H1 (cell line): ENCODE results near the gene CAMKK2.

Experiments used
- CBX5 ChIP-seq: fragments of 300-800, 300-1000 bp; sonication (generic); IDR thresholded peaks from 2 replicates; pipeline ENCODE4 v1.7.1; 2016; ENCODE audit warnings: antibody characterized with exemption, low read length, low read depth
- CEBPB ChIP-seq: IDR thresholded peaks from 2 replicates; pipeline ENCODE4 v1.6.1; 2012; ENCODE audit warnings: low read depth, low read length
- EP300 ChIP-seq, 2 experiments: IDR thresholded peaks; 1 replicate in 1 of 2; 2 replicates in 1 of 2; pipeline ENCODE4 v1.6.1; 2011 to 2012; ENCODE audit warnings: low read depth in 2 of 2, low read length in 2 of 2, mild to moderate bottlenecking in 2 of 2, borderline replicate concordance in 1 of 2, inconsistent platforms in 1 of 2, moderate library complexity in 1 of 2
- EZH2 ChIP-seq: fragments of 200-600 bp; sonication (generic); IDR thresholded peaks from 2 replicates; pipeline ENCODE4 v1.7.1; 2012; ENCODE audit warnings: low read depth, mild to moderate bottlenecking, moderate library complexity, low read length, inconsistent platforms; ENCODE audit not compliant: severe bottlenecking
- FOSL1 ChIP-seq: IDR thresholded peaks from 2 replicates; pipeline ENCODE4 v1.6.1; 2011; ENCODE audit warnings: mild to moderate bottlenecking, low read depth, low read length, moderate library complexity; ENCODE audit not compliant: insufficient read depth
- HDAC2 ChIP-seq, 2 experiments: fragments of 300-600 bp in 1 of 2; sonication (generic) in 1 of 2; IDR thresholded peaks; 2 replicates each; pipeline ENCODE4 v1.6.1; 2011 to 2012; ENCODE audit warnings: low read depth in 2 of 2, low read length in 2 of 2, mild to moderate bottlenecking in 2 of 2, moderate library complexity in 2 of 2, borderline replicate concordance in 1 of 2, inconsistent platforms in 1 of 2
- POLR2A ChIP-seq, 2 experiments: IDR thresholded peaks; 1 replicate in 1 of 2; 2 replicates in 1 of 2; pipeline ENCODE4 v1.6.1; 2011; ENCODE audit warnings: low read depth in 2 of 2, low read length in 2 of 2, mild to moderate bottlenecking in 2 of 2; ENCODE audit errors: control extremely low read depth in 1 of 2
- RAD21 ChIP-seq, 2 experiments: IDR thresholded peaks in 1 of 2; conservative IDR thresholded peaks in 1 of 2; 2 replicates each; pipeline ENCODE4 v1.6.1; 2011; ENCODE audit warnings: low read depth in 2 of 2, low read length in 2 of 2, improper control_type of control experiment in 1 of 2, inconsistent platforms in 1 of 2, mild to moderate bottlenecking in 1 of 2, moderate library complexity in 1 of 2
- SP2 ChIP-seq: IDR thresholded peaks from 2 replicates; pipeline ENCODE4 v1.6.1; 2012; ENCODE audit warnings: mild to moderate bottlenecking, low read length, inconsistent platforms
- TAF1 ChIP-seq: IDR thresholded peaks from 2 replicates; pipeline ENCODE4 v1.6.1; 2011; ENCODE audit warnings: mild to moderate bottlenecking, low read depth, low read length
- YY1 ChIP-seq: IDR thresholded peaks from 2 replicates; pipeline ENCODE4 v1.6.1; 2011; ENCODE audit warnings: low read depth, mild to moderate bottlenecking, low read length
- TF ChIP-seq, protein P1 (sequence below), 3 experiments: IDR thresholded peaks; 1 replicate in 2 of 3; 2 replicates in 1 of 3; pipeline versions ENCODE4 v1.5.1 to v1.6.1; 2011; ENCODE audit warnings: low read length in 3 of 3, mild to moderate bottlenecking in 3 of 3, inconsistent platforms in 2 of 3, low read depth in 1 of 3, moderate library complexity in 1 of 3; ENCODE audit not compliant: insufficient read depth in 1 of 3; ENCODE audit errors: control extremely low read depth in 1 of 3
- TF ChIP-seq, protein P2 (sequence below): IDR thresholded peaks from 2 replicates; pipeline ENCODE4 v1.6.1; 2012; ENCODE audit warnings: low read length, inconsistent platforms
- TF ChIP-seq, protein P3 (sequence below): IDR thresholded peaks from 2 replicates; pipeline ENCODE4 v1.6.1; 2011; ENCODE audit warnings: low read depth, mild to moderate bottlenecking, low read length; ENCODE audit not compliant: insufficient read depth

DNA sequence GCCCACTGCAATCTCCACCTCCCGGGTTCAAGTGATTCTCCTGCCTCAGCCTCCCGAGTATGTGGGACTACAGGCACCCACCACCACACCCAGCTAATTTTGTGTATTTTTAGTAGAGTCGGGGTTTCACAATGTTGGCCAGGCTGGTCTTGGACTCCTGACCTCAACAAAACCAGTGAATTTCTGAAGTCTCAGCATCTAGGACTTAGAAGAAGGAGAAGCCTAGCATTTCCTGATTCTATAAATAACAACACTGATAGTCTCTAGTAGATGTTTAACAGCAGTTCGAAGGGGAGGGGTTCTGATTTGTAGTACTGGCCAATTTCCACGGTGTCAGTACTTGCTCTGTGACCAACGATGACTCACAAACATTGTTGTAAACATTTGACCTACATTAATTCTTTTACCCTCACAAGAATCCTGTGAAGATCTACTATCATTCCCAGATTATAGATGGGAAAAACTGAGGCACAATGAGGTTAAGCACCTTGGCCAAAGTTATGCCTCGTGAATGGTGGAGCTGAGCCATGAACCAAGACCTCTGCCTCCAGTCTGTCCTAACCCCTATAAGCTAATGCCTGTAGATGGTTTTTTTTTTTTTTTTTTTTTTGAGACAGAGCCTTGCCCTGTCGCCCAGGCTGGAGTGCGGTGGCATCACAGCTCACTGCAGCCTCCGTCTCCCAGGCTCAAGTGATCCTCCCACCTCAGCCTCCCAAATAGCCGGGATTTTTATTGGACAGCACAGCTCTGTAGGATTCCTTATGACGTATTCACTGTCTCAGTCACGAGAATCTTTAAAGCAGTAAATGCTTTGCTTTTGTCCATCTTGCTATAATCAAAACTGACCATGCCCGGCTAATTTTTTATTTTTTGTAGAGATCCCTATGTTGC, 81.4 kb downstream of the CAMKK2 start:
- TF ChIP-seq FOSL1 (no peak), TAF1 (no peak), POLR2A (IDR thresholded peaks at IDR 0.05; ENCODE audit: control extremely low read depth in 1 of 2, low read depth in 2 of 2, low read length in 2 of 2) (no peak), HDAC2 (IDR thresholded peaks at IDR 0.05; ENCODE audit: borderline replicate concordance in 1 of 2, low read depth in 2 of 2, low read length in 2 of 2) (no peak), SP2 (no peak), CBX5 (no peak), EP300 (IDR thresholded peaks at IDR 0.05; ENCODE audit: borderline replicate concordance in 1 of 2, low read depth in 2 of 2, low read length in 2 of 2) (no peak), YY1 (no peak), EZH2 (no peak), CEBPB (no peak), RAD21 (IDR thresholded peaks at IDR 0.05 in 1 of 2, conservative IDR thresholded peaks at IDR 0.05 in 1 of 2; ENCODE audit: low read depth in 2 of 2, low read length in 2 of 2) (no peak)
- TF ChIP-seq, protein P1, sequence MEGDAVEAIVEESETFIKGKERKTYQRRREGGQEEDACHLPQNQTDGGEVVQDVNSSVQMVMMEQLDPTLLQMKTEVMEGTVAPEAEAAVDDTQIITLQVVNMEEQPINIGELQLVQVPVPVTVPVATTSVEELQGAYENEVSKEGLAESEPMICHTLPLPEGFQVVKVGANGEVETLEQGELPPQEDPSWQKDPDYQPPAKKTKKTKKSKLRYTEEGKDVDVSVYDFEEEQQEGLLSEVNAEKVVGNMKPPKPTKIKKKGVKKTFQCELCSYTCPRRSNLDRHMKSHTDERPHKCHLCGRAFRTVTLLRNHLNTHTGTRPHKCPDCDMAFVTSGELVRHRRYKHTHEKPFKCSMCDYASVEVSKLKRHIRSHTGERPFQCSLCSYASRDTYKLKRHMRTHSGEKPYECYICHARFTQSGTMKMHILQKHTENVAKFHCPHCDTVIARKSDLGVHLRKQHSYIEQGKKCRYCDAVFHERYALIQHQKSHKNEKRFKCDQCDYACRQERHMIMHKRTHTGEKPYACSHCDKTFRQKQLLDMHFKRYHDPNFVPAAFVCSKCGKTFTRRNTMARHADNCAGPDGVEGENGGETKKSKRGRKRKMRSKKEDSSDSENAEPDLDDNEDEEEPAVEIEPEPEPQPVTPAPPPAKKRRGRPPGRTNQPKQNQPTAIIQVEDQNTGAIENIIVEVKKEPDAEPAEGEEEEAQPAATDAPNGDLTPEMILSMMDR (IDR thresholded peaks at IDR 0.05; ENCODE audit: control extremely low read depth in 1 of 3, insufficient read depth in 1 of 3, low read depth in 1 of 3, low read length in 3 of 3) = no peak
- TF ChIP-seq, protein P2, sequence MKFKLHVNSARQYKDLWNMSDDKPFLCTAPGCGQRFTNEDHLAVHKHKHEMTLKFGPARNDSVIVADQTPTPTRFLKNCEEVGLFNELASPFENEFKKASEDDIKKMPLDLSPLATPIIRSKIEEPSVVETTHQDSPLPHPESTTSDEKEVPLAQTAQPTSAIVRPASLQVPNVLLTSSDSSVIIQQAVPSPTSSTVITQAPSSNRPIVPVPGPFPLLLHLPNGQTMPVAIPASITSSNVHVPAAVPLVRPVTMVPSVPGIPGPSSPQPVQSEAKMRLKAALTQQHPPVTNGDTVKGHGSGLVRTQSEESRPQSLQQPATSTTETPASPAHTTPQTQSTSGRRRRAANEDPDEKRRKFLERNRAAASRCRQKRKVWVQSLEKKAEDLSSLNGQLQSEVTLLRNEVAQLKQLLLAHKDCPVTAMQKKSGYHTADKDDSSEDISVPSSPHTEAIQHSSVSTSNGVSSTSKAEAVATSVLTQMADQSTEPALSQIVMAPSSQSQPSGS = no peak
- TF ChIP-seq, protein P3, sequence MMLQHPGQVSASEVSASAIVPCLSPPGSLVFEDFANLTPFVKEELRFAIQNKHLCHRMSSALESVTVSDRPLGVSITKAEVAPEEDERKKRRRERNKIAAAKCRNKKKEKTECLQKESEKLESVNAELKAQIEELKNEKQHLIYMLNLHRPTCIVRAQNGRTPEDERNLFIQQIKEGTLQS = no peak
